Stimulated activated CD8-positive, alpha-beta memory T cell treated with anti-CD3 and anti-CD28 coated beads, Interleukin-15, amount 100 ng/mL, for 1 hour (primary cell): ENCODE results near the gene PCSK9.
"Not testable (repeated sequence)": the region's sequence is repeated elsewhere in the genome, so short reads cannot be mapped to it uniquely, and the experiment has no call there.

Source experiments
- DNase-seq: peaks from one replicate; pipeline ENCODE4 v3.0.0-alpha.2; 2020; ENCODE audit warnings: low read depth

PCSK9 gene

GRCh38 chr1:55010194-55010886 lies 29.0 kb upstream of the PCSK9 start:
- DNase-seq, result no peak

GRCh38 chr1:55010887-55011217 lies 28.5 kb upstream of the PCSK9 start:
- DNase-seq, result no peak

GRCh38 chr1:55012661-55013060 lies 26.7 kb upstream of the PCSK9 start:
- DNase-seq, result no peak

GRCh38 chr1:55015123-55015522 lies 24.2 kb upstream of the PCSK9 start:
- no peak for DNase-seq

GRCh38 chr1:55015731-55016620 lies 23.4 kb upstream of the PCSK9 start:
- DNase-seq, result no peak

- no peak for DNase-seq
Measured at GRCh38 chr1:55018395-55018794, 21.0 kb upstream of the PCSK9 start.

GRCh38 chr1:55021942-55022546 lies 17.3 kb upstream of the PCSK9 start:
- peak; percentile 24 for DNase-seq

GRCh38 chr1:55024163-55024562 lies 15.2 kb upstream of the PCSK9 start:
- DNase-seq, result not testable (repeated sequence)

- DNase-seq, result not testable (repeated sequence)
Measured at GRCh38 chr1:55026682-55027081, 12.7 kb upstream of the PCSK9 start.

GRCh38 chr1:55031098-55031497 lies 8.2 kb upstream of the PCSK9 start:
- DNase-seq, result not testable (repeated sequence)

GRCh38 chr1:55033265-55033614 lies 6.1 kb upstream of the PCSK9 start:
- no peak for DNase-seq

GRCh38 chr1:55034476-55035133 lies 4.7 kb upstream of the PCSK9 start:
- no peak for DNase-seq

- no peak for DNase-seq
Measured at GRCh38 chr1:55035904-55036303, 3.4 kb upstream of the PCSK9 start.

GRCh38 chr1:55037733-55038551 lies 1.4 kb upstream of the PCSK9 start:
- no peak for DNase-seq

- no peak for DNase-seq
Measured at GRCh38 chr1:55038552-55038838, 853 bp upstream of the PCSK9 start.

- DNase-seq, result no peak
Measured at GRCh38 chr1:55038974-55039341, 390 bp upstream of the PCSK9 start.

- no peak for DNase-seq
Measured at GRCh38 chr1:55040083-55040932, 960 bp downstream of the PCSK9 start.

GRCh38 chr1:55040933-55041494 lies 1.7 kb downstream of the PCSK9 start:
- no peak for DNase-seq

GRCh38 chr1:55041613-55042012 lies 2.3 kb downstream of the PCSK9 start:
- DNase-seq, result no peak

- DNase-seq, result no peak
Measured at GRCh38 chr1:55043011-55043410, 3.7 kb downstream of the PCSK9 start.

- no peak for DNase-seq
Measured at GRCh38 chr1:55043726-55044125, 4.4 kb downstream of the PCSK9 start.
